AG09309 (cell line): ENCODE measurements around the gene REM2.
A peak's percentile ranks its signal among the peaks of the same experiment; 100 is the strongest.

Source experiments
- DNase-seq: peaks from one replicate; pipeline ENCODE4 v3.0.0-alpha.2; 2010; ENCODE audit warnings: low read depth
- H3K4me3 ChIP-seq: 2 replicates; pipeline ENCODE4 v1.5.1; 2011; ENCODE audit warnings: mild to moderate bottlenecking, low read depth, low read length, moderate library complexity; ENCODE audit not compliant: control insufficient read depth
- TF ChIP-seq, protein P1 (sequence below): IDR thresholded peaks from 2 replicates; pipeline ENCODE4 v1.5.1; 2011; ENCODE audit warnings: mild to moderate bottlenecking, low read depth, low read length, inconsistent platforms; ENCODE audit not compliant: insufficient read depth, control insufficient read depth; ENCODE audit errors: missing control alignments

Gene REM2

DNA sequence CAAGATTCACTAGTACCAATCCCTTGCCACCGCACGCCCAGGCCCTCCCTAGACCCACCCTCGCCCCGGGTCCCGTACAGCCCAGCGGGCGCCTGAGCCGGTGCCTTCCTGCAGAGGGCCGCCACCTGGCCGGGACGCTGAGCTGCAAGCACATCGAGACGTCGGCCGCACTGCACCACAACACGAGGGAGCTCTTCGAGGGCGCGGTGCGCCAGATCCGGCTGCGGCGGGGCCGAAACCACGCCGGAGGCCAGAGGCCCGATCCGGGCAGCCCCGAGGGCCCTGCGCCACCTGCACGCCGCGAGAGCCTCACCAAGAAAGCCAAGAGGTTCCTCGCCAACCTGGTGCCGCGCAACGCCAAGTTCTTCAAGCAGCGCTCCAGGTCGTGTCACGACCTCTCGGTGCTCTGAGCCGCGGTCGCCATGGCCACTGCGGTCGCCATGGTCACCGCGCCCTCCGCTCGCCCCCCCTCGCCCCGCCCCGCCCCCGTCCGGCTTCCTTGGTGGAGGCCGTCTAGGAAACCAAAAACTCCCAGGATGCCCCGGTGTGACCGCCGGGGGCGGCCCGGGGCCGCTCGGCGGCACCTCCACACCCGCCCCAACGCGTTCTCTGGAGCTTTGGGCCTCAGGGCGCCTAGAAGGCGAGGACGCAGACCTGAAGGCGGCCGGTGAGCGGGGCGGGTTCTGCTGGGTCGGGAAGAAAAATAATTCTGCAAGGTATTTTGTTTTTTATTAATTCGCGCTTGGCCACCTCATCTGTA, 3.7 kb downstream of the REM2 start:
- TF ChIP-seq, protein P1, sequence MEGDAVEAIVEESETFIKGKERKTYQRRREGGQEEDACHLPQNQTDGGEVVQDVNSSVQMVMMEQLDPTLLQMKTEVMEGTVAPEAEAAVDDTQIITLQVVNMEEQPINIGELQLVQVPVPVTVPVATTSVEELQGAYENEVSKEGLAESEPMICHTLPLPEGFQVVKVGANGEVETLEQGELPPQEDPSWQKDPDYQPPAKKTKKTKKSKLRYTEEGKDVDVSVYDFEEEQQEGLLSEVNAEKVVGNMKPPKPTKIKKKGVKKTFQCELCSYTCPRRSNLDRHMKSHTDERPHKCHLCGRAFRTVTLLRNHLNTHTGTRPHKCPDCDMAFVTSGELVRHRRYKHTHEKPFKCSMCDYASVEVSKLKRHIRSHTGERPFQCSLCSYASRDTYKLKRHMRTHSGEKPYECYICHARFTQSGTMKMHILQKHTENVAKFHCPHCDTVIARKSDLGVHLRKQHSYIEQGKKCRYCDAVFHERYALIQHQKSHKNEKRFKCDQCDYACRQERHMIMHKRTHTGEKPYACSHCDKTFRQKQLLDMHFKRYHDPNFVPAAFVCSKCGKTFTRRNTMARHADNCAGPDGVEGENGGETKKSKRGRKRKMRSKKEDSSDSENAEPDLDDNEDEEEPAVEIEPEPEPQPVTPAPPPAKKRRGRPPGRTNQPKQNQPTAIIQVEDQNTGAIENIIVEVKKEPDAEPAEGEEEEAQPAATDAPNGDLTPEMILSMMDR = peak; percentile 10
- DNase-seq = no peak
- H3K4me3 ChIP-seq = peak overlapping the region; percentile 42

DNA sequence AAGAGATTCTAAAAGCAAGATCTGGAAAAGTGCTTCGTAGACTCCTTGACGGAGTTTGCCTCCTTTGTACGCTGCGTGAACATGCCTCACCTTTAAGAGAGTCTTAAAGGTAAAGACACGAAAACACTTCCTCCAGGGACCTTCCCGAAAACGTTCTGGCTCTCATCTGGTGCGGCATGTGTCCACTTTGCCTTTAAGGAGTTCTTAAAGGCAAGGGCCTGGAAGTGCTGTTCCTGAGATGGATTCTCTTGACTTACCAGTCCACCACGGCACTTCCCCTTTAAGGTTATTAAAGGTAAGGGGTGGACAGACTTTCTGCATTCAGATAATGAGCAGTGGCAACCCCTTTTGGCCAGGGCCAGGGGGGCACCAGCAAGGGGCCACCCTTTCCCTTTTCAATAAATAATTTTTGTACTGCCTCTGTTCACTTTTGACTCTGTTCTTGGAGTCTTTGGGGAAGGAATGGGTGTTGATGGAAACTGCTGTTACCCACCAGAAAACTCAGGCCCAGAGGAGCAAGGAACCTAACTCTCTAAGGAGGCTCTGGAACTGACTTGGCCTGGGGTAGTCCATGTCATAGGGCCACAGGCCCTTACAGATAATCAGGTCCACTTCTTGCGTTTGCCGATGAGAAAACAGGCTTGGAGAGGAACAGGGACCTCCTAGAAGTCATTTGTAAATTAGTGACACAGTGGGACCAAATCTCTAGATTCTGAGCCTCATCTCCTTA, 4.4 kb downstream of the REM2 start:
- TF ChIP-seq, protein P1 = no peak
- peak overlapping the region; percentile 42 for H3K4me3 ChIP-seq
- no peak for DNase-seq

DNA sequence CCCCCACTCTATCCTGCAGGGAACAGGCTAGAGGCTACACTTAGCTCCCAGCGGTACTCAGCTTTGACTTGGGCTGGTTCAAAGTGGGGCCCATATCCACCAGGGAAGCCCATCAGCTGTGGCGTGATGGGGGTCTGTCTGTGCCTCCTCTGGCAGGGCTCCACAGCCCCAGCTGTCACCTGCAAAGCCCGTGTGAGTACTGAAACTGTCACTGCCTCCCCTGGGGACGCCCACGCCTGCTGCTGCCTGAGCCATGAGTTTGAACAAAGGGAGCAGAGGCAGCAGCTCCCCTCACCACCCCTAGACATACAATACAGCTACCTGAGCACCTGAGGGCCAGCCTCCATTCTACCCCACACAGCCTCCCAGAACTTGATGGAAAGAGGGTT, 5.0 kb downstream of the REM2 start:
- DNase-seq = no peak
- no peak overlapping the region; the same call in 1 of the 2 replicates for H3K4me3 ChIP-seq
- TF ChIP-seq, protein P1 = no peak

DNA sequence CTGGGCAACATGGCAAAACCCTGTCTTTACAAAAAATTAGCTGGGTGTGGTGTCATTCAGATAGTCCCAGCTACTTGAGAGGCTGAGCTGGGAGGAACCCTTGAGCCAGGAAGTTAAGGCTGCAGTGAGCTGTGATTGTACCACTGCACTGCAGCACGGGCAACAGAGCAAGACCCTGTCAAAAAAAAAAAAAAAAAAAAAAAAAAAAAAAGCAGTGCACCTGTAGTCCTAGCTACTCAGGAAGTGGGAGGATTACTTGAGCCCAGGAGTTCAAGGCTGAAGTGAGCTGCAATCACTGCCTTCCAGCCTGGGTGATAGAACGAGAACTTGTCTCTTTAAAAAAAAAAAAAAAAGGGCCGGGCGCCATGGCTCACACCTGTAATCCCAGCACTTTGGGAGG, 5.6 kb downstream of the REM2 start:
- TF ChIP-seq, protein P1 = no peak
- no peak overlapping the region for H3K4me3 ChIP-seq
- no peak for DNase-seq

DNA sequence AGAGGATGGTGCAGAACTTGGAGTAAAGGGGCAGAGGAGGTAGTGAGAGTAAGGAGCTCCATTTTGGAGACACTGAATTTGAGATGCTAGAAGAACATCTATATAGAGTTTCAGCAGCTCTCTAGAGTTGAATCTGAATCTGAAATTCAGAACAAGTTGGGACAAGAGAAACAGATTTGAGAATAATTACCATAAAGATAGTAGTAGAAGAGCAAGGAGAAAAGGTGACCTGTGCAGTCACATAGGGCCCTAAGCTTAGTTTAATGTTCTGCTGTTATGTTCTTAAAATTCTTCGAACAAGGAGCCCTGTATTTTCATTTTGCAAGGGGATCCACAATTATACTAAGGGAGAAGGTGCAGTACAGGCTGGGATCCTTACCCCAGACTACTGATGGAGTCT, 7.4 kb downstream of the REM2 start:
- DNase-seq = no peak
- TF ChIP-seq, protein P1 = peak; percentile 1
- no peak overlapping the region for H3K4me3 ChIP-seq

DNA sequence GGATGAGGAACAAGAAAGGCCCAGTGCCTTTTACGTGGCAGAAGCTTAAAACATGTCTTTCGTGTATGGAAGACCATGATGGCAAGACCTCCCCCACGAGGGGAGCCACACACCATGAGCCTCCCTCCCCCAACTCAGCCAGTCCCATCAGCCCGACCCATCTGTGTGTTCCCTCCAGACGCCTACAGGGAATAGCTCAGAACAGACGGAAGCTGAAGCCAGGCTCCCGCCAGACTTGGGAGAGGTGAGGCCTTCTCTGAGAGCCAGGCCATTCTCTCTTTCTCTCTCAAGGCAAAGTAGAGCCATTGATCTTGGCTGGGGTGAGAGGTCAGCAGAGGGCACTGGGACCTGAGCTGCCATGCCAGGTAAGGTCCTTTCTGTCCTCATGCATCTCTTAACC, 9.5 kb downstream of the REM2 start:
- H3K4me3 ChIP-seq = no peak overlapping the region
- TF ChIP-seq, protein P1 = no peak
- no peak for DNase-seq
